HG03060 (cell line): ENCODE results near the gene GKN1.

ENCODE experiments used
- ATAC-seq: cut with Tn5 transposase; IDR thresholded peaks from one replicate; pipeline ENCODE4 v1.9.1; 2021; ENCODE audit warnings: low read depth, moderate number of reproducible peaks; ENCODE audit not compliant: unreplicated experiment

The GKN1 gene, protein sequence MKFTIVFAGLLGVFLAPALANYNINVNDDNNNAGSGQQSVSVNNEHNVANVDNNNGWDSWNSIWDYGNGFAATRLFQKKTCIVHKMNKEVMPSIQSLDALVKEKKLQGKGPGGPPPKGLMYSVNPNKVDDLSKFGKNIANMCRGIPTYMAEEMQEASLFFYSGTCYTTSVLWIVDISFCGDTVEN

DNA sequence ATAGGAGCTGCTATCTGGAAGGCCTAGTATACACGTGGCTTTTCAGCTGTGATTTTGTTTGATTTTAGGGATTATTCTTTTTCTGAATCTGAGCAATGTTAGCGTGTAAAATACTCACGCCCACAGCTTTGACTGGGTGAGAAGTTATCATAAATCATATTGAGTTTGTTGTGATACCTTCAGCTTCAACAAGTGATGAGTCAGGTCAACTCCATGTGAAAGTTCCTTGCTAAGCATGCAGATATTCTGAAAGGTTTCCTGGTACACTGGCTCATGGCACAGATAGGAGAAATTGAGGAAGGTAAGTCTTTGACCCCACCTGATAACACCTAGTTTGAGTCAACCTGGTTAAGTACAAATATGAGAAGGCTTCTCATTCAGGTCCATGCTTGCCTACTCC is at the start of gene GKN1:
GKN1 (plus strand) TSS at position 386 of the 400 bp plus-strand sequence. CDS start 42 bp downstream, outside the sequence.
- ATAC-seq: no peak

DNA sequence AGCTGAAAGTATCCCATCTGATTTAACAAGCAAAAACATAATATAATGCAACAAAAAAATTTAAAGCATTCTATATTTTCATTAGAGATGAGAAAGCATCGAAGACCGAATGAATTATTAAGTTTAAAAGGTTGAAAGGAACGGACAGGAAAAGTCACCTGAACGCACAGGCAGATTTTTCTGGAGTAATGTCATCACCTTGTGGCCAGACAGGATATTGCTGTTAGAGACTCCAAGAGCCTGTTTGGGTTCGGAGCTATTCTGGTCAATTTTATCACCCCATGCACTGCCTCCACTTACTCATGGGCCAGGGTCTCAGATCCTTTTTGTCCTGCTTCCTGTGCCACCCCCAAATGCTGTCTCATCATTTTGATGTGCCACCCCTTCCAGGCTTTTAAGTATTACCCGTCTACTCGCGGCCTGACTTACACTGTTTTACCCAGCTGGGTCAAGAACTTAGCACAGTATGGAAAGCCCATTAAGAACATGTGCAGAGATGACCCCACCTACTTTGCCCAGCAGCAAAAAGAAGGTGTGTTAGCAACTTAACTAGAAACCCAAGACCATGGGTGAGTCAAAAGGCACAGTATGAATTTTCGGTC is 49.0 kb upstream of the GKN1 start:
- no peak for ATAC-seq

DNA sequence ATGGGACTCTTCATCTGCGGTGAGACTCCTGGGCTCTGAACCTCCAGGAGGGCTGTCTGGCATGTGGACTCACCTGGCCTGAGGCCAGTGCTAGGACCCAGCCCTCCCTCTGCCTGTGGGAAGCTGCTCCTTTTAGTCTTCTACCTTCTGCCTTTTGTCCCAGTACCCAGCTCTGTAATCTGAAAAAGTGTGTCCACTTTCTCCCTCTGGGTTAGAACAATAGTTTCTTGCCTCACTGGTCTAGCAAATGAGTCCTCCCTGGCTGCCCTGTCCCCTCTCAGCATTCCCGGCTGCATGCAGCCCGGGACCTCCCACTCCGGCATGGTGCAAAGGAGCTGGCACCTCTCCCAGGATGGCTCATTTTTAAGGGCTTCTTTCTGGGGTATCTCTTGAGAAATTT is 47.6 kb upstream of the GKN1 start:
- ATAC-seq: no peak

DNA sequence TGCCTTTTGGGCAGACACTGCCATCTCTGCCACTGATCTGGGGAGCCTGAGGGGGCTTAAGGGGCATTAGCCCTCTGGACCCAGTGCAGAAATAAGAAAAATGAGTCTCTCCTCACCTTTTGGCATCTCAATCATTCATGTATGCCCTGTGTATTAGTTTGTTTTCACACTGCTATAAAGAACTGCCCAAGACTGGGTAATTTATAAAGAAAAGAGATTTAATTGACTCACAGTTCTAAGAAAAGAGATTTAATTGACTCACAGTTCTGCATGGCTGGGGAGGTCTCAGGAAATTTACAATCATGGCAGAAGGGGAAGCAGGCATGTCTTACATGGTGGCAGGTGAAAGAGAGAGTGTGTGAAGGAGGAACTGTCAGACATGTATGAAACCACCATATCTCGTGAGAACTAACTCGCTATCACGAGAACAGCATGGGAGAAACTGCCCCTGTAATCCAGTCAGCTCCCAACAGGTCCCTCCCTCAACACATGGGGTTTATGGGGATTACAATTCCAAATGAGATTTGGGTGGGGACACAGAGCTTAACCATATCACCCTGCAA is 43.2 kb upstream of the GKN1 start:
- ATAC-seq: no peak

DNA sequence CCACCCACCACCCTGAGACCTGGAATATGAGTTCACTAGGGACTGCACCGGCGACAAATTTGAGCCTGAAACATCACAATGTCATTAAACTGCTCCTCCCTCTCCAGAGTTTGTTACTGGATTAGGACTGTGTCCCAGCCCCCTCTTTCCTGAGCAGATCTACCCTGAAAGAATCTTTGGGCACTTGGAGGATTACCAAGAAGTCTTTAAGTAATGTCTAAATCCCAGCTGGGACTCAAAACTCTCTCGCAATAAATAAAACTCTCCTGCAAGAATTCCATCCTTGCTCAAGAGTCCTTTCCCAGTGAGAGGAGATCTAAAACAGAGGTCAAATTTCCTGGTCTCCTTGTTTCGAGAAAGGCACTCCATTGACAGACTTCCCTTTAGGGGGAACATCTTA is 42.6 kb upstream of the GKN1 start:
- ATAC-seq: no peak

DNA sequence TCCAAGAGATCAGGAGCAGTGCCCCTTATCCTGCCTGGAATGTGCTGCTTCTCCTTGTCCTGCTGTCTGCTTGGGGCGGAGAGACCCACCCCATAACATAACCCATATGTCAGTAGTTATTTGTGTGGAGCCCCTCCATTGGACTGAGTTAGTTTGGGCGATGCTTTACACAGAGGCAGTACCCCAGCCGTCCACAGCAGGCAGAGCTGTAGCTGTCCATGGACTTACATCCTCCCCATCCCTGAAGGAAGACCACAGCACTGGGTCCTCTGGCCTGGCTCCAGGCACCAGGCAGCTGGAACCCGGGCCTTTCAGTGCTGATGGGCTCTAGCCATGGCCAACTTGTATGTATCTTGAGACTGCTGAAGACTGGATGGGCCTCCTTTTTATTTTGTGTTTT is 42.0 kb upstream of the GKN1 start:
- no peak for ATAC-seq

DNA sequence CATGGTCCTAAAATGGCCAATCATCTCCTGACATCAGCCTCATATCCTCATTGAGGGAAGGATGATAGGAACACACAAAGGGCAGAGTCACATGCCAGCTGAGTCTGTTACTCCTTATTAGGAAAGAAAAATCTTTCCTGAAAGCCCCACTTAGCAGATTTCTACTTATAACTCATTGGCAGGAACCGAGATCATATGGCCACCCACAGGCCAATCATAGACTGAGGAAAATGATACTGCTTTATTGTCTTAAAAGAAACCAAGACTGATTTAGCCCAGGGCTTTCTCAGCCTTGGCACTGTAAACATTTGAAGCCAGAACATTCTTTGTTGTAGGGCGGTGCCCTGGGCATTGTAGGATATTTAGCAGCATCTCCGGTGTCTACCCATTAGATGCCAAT is 40.4 kb upstream of the GKN1 start:
- no peak for ATAC-seq

DNA sequence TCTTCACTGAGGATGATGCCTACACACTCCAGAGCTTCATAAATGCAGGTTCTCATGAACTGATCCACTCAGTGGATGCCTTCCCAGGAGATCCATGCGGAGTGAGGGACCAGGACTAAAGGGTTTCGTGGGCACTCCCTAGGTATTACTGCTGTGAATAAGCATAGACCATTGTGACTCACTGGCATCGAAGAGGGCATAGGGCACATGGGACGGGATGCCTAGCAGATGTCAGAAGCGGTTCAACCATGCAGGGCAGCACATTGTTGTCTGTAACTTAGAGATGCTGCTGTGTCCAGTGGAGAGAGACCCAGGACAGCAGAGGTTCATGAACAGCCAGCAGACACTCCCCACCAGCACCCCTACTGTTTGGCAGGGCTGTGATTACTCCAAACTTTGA is 39.0 kb upstream of the GKN1 start:
- no peak for ATAC-seq

DNA sequence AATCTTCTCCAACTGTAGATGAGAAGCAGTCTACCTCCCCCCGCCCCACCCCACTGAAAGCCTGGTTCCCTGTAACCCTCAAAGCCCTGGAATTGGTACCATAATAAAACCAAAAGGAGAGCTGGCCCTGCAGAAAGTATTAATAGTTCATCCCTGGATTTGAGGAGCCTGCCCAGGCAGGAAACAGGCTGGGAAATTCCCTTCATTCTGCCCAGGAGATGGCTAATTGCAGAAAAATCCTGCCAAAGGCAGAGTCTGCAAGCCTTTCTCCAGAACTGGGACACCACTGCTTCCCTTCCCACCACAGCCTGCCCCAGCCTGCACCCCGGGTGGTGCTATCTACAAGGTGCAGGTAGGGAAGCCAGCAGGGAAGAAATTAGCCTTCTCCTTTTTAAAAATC is 38.0 kb upstream of the GKN1 start:
- no peak for ATAC-seq

DNA sequence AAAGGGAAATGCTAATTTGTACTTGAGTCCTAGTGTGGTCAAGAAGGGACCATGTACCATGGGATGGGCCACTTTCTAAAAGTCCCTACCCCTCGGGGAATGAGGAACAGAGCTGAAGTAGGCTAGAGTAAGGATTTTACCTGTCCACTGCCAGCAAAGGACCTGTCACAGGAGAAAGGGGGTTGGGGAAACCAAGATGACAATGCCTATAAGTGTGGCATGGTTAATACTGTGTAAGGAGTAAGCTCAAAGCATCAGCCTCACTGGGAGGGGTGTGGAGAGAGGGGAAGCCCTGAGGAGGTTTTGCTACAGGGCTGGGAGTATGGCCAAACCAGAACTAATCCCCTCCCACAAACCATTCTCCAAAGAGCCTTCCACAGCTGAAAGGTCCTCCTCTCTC is 37.5 kb upstream of the GKN1 start:
- ATAC-seq: no peak

DNA sequence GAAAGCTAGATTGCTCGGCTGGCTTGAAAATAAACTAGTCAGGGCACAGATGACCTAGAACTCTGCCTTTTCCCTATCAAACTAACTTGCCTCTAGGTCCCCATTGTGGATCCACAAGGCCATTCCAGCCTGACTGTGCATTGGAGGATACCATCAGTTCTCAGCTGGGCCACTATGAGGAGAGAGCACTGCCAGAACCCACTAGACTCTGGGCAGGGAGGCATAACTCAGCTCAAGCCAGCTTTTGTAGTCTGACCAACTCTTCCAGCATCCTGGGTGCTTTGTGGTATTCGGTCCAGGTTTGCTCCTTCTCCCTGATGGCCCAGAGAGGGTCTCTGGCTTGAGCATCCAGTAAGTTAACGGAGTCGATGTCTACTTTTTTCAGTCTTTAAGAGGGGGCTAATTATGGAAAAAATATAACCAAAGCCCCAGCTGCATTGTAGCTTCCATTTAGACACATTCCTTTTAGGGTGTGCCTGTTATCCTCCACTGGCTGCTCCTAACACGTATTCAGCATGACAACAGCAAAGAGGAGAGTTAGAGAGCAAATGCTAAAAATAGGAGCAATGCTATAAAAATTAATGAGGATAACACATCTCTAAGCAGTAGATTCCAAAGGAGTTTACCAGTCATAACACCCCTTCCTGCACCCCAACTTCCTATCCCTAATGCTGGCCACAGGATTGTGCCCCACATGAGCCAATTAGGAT is 36.9 kb upstream of the GKN1 start:
- no peak for ATAC-seq

DNA sequence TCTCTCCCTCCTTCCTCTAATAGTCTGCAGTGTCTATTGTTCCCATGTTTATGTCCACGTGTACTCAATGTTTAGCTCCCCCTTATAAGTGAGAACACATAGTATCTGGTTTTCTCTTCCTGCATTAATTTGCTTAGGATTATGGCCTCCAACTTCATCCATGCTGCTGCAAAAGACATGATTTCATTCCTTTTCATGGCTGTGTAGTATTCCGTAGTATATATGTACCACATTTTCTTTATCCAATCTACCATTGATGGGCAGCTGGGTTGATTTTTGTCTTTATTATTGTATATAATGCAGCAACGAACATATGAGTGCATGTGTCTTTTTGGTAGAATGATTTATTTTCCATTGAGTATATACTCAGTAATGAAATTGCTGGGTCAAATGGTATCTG is 35.5 kb upstream of the GKN1 start:
- ATAC-seq: no peak

DNA sequence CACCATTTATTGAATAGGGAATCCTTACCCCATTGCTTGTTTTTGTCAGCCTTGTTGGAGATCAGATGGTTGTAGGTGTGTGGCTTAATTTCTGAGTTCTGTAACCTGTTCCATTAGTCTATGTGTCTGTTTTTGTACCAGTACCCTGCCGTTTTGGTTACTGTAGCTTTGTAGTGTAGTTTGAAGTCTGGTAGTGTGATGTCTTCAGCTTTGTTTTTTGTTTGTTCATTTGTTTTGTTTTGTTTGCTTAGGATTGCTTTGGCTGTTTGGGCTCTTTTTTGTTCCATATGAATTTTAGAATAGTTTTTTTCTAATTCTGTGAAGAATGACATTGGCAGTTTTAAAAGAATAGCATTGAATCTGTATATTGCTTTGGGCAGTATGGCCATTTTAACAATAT is 34.5 kb upstream of the GKN1 start:
- ATAC-seq: no peak

DNA sequence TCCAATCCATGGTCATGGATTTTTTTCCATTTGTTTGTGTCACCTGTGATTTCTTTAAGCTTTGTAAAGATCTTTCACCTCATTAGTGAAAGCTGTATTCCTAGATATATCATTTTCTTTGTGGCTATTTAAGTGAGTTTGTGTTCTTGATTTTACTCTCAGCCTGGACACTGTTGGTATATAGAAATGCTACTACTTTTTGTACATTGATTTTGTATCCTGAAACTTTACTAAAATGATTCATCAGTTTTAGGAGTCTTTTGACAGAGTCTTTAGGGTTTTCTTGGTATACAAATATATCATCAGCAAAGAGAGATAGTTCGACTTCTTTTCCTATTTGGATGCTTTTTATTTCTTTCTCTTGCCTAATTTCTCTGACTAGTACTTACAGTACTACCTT is 34.1 kb upstream of the GKN1 start:
- no peak for ATAC-seq

DNA sequence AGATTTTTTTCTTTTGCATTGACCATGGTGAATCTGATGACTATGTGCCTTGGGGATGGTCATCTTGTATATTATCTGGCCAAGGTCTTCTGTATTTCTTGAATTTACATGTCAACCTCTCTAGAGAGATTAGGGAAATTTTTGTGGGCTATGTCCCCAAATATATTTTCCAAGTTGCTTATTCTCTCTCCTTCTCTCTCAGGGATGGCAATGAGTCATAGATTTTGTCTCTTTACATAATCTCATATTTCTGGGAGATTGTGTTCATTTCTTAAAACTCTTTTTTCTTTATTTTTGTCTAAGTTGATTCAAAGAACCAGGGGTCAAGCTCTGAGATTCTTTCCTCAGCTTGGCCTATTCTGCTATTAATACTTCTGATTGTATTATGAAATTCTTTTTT is 31.6 kb upstream of the GKN1 start:
- no peak for ATAC-seq

DNA sequence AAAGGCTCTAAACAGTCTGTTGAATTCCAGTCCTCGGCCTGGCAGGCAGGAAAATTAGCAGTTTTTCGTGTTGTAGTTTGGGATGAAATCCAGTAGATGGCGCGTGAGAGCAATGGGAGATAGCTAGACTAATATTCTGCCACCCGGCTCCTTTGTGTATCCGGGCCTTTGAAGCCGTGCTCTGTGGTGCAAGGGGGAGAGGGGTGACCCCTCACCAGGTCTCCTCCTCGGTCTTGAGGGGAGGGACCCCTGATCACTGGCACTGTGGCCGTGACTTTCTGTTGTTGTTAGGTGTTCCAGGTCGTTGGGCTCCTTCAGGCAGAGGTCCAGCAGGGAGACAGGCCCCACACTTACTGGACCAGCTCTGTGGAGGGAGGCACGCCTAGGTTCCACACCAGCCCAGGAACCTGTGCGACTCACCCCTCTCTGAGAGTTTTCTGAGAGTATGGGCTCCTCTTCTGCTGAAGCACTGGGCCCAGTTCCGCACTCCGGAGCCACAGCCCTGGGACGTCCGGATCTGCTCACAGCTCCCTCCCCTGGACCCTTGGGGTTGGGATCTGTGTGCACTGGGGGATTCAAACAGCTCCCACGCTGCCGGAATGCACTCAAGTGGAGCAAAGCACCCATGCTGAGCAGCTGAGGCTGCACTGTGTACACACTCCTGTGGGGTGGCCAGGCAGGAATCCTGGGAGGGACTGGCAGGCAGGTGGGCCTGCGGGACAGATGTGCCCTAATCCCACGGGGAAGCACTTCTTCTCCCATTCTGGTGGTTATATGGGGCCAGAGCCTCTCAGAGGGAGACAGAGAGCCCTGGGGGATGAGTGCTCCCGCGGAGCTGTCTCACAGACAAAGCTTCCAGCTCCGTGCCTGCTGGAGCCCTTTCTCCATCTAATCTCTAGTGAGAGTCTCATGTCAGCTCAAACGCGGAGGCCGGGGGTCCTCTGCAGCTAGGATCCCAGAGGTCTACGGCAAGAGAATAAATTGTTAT is 30.6 kb upstream of the GKN1 start:
- ATAC-seq: no peak

DNA sequence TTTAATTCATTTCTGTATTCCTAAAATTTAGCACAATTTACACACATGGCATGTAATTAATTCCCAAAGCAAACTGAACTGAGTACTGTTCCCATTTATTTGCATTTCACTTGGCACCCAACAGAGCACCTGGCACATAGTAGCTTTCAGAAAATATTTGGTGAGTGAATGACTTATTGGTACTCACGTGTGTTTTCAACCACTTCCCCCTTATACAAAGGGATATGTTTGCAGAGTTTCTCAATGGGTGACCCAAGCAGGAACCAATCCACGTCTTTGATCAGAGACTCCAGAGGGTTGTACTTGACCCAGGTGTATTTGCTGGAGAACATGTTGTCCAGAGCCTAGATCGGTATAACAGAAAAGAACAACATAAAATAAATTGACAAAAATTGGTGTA is 28.3 kb upstream of the GKN1 start:
- no peak for ATAC-seq

DNA sequence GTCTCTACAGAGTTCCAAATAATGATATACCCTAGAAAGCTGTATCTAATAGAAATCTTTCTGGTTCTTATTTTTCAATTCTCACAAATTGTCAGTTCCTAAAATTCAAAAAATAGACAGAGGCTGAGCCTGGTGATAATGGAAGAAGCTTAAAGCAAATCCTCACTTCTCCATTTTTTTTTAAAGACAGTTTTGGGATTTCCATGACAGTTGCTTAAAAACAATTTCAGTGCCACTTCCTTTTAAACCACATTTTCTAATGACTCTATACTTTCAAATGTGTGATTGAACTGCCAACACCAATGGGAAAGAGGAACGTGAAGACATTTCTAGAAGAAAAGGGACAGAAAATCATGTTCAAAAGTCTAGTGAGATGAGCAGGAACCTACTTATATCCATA is 25.7 kb upstream of the GKN1 start:
- ATAC-seq: no peak

DNA sequence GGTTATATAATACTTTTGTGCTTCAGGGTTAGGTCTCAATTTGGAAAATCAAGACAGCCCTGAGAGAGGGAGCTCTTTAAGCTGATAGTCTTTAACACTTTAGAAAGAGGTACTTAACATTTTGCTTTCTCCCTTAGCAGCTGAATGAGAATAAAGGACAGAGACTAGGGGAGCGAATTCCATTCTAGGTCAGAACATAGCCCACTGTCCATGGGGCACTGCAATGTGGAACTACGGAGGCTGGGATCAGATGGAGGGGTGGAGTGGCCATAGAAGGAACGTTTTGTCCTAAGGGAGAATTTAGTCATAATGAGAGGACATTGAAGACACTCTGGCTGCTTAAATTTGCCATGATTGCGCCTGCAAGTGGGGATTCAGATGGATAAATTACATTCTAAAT is 22.5 kb upstream of the GKN1 start:
- no peak for ATAC-seq

DNA sequence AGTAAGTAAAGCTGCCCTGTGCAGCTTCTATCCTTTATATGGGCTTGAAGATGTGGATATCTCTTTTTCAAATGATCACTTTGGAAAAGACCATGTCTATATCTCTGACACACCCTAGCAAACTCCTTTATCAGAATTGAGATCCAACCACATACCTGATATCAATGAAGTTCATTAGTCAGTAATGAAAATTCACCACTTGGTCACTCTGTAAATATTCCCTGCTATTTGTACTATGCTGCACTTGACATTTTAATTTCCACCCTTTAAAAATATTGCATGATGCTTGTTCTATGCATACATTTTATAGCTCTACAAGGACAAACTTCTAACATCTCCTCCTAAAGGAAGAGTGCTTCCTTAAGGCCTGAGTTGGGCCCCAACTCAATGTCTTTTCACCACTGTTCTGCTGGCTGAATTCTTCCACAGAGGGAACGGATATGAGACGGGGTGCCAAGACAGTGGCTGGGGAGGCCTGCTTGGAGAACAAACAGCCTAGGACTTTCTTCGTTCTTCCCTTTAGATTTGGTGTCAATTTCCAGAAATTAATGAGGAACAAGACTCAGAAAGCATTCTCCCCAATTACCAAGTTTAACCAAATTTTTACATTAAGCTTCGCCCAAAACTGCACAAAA is 21.4 kb upstream of the GKN1 start, which contains the start of gene GKN2:
GKN2 (minus strand) TSS at position 7 of the 635 bp plus-strand sequence. CDS start 32 bp downstream, outside the sequence.
- ATAC-seq: no peak
